A549 (cell line): ENCODE results near the gene TBC1D12. TPM values are rescaled to one million over a fixed set of nuclear protein-coding genes. Genes with fewer than 3 reads are reported as not detected.

Experiments used
- ATAC-seq, 2 experiments: fragments of 200-7000 bp in 1 of 2; fragments of >200 bp in 1 of 2; cut with Nextera tagmentation in 1 of 2; cut with Tn5 transposase in 1 of 2; 3 replicates each; pipeline versions ENCODE4 v1.8.0 to v1.9.1; 2018 to 2020; ENCODE audit warnings: mild to moderate bottlenecking in 1 of 2, moderate library complexity in 1 of 2
- CTCF ChIA-PET: fragments of 300-600 bp; sonication (Branson Sonifier 250); formaldehyde crosslinking; extraction: SDS; loops from one replicate; lab custom pipeline; 2021; ENCODE audit warnings: antibody characterized with exemption, inconsistent platforms; lab: Yijun Ruan, JAX
- POLR2A ChIA-PET: fragments of 350-600 bp; formaldehyde crosslinking; extraction: SDS; loops from one replicate; lab custom pipeline; 2021; ENCODE audit warnings: antibody characterized with exemption, inconsistent platforms; lab: Yijun Ruan, JAX
- DNase-seq, 2 experiments: peaks; one replicate each; pipeline versions ENCODE4 v3.0.0 to v3.0.0-alpha.2; 2011 to 2016; ENCODE audit warnings: low read depth in 1 of 2, low spot score in 1 of 2
- FAIRE-seq: peaks from 2 replicates; lab custom pipeline; 2011; peaks lifted over from hg19 to GRCh38; lab: Jason Lieb, UNC
- H3K27ac ChIP-seq, 2 experiments: fragments of >200 bp; sonication (Bioruptor Twin); formaldehyde crosslinking; 3 replicates each; pipeline ENCODE4 v1.5.1; 2016 to 2017
- H3K4me1 ChIP-seq: fragments of >200 bp; sonication (Bioruptor Twin); formaldehyde crosslinking; 3 replicates; pipeline ENCODE4 v1.6.1; 2016
- H3K4me2 ChIP-seq: fragments of >200 bp; sonication (Bioruptor Twin); formaldehyde crosslinking; 3 replicates; pipeline ENCODE4 v1.6.1; 2016
- H3K4me3 ChIP-seq: fragments of >200 bp; sonication (Bioruptor Twin); formaldehyde crosslinking; 3 replicates; pipeline ENCODE4 v1.5.1; 2016
- H3K9me3 ChIP-seq: fragments of >200 bp; sonication (Bioruptor Twin); formaldehyde crosslinking; 3 replicates; pipeline ENCODE4 v1.6.1; 2016
- ATOH8 ChIP-seq: fragments of 250-450 bp; sonication (Bioruptor Pico); IDR thresholded peaks from 2 replicates; pipeline ENCODE4 v1.5.0; 2020; ENCODE audit warnings: low read depth, mild to moderate bottlenecking, moderate library complexity
- CEBPB ChIP-seq, 2 experiments: fragments of >200 bp in 1 of 2; sonication (Bioruptor Twin) in 1 of 2; formaldehyde crosslinking in 1 of 2; IDR thresholded peaks; 2 replicates each; pipeline ENCODE4 v1.6.1; 2012 to 2016
- CTCF ChIP-seq: fragments of >200 bp; sonication (Bioruptor Twin); formaldehyde crosslinking; IDR thresholded peaks from 3 replicates; pipeline ENCODE4 v1.5.1; 2016
- E2F6 ChIP-seq: IDR thresholded peaks from 2 replicates; pipeline ENCODE4 v1.6.1; 2012; ENCODE audit warnings: low read depth, borderline replicate concordance
- EHF ChIP-seq: fragments of 250-450 bp; sonication (Bioruptor Pico); IDR thresholded peaks from 2 replicates; pipeline ENCODE4 v1.5.0; 2020; ENCODE audit warnings: mild to moderate bottlenecking
- GATA3 ChIP-seq: IDR thresholded peaks from 2 replicates; pipeline ENCODE4 v1.6.1; 2012; ENCODE audit warnings: borderline replicate concordance
- MAZ ChIP-seq: fragments of 150-350 bp; IDR thresholded peaks from 2 replicates; pipeline ENCODE4 v1.6.1; 2014; ENCODE audit warnings: antibody characterized with exemption, low read depth, low read length, borderline replicate concordance
- MYC ChIP-seq: IDR thresholded peaks from 2 replicates; pipeline ENCODE4 v1.6.1; 2012; ENCODE audit warnings: mild to moderate bottlenecking, inconsistent platforms, low read length, improper control_type of control experiment, borderline replicate concordance
- RAD21 ChIP-seq, 2 experiments: fragments of >200 bp in 1 of 2; sonication (Bioruptor Twin) in 1 of 2; formaldehyde crosslinking in 1 of 2; IDR thresholded peaks in 1 of 2; conservative IDR thresholded peaks in 1 of 2; 2 replicates in 1 of 2; 3 replicates in 1 of 2; pipeline ENCODE4 v1.6.1; 2012 to 2018; ENCODE audit warnings: inconsistent platforms in 1 of 2
- RARB ChIP-seq: fragments of 250-450 bp; sonication (Bioruptor Pico); IDR thresholded peaks from 2 replicates; pipeline ENCODE4 v1.8.0; 2021; ENCODE audit warnings: mild to moderate bottlenecking, moderate library complexity
- RFX5 ChIP-seq: fragments of 450-650 bp; IDR thresholded peaks from 2 replicates; pipeline ENCODE4 v1.7.1; 2014; ENCODE audit warnings: antibody characterized with exemption, mild to moderate bottlenecking, moderate library complexity
- WGBS: methylation state at CpG from one replicate; pipeline ENCODE4 v1.1.6; 2017; ENCODE audit errors: missing lambda C conversion rate; 5-methylcytosine and 5-hydroxymethylcytosine counted together
- polyA plus RNA-seq, 4 experiments: library from polyadenylated mRNA; depleted of rRNA in 3 of 4; stranded (reverse); fragments of >200 nt; fragmentation: RNase III in 1 of 4; extraction: RNeasy Plus Mini Kit Qiagen cat#74134 plus additional on column Dnase treatment in 1 of 4; gene quantifications; 2 replicates in 3 of 4; 3 replicates in 1 of 4; pipeline ENCODE4 v1.2.3, GENCODE V29; 2011 to 2017
- TF ChIP-seq, protein P1 (sequence below): fragments of 200-600 bp; sonication (generic); IDR thresholded peaks from 2 replicates; pipeline ENCODE4 v1.6.1; 2016; ENCODE audit warnings: antibody characterized with exemption, mild to moderate bottlenecking, moderate library complexity
- TF ChIP-seq, protein P2 (sequence below): fragments of 250-450 bp; sonication (Bioruptor Pico); IDR thresholded peaks from 2 replicates; pipeline ENCODE4 v1.5.0; 2021; ENCODE audit warnings: mild to moderate bottlenecking, moderate library complexity, borderline replicate concordance

The TBC1D12 gene
- polyA plus RNA-seq, 2 of the 4 experiments (the other 2 are of a cell fraction): 4.4 to 5.7 TPM

DNA sequence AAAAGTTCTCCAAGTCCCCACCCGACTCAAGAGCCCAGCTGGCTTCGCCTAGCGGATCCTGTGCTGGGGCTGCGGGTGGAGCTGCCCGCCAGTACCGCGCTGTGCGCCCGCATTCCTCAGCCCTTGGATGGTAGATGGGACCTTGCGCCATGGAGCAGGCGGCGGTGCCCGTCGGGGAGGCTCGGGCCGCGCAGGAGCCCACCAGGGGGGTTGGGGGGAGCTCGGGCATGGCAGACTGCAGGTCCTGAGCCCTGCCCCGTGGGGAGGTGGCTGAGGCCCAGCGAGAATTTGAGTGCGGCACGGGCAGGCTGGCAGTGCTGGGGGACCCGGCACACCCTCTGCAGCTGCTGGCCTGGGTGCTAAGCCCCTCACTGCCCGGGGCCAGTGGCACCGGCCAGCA is 57.0 kb downstream of the TBC1D12 start:
- ChIA-PET CTCF (interaction anchor here (0.6 to 2.8 kb wide), 4 partner anchors 15 to 89 kb away, joined by 3 to 12 read pairs (median 4); no protein-coding TSS in a partner anchor), POLR2A (no interaction called here)
- Histone ChIP-seq H3K4me1 (no peaks in the 10 kb centered on the region), H3K9me3 (no peaks in the 10 kb centered on the region), H3K27ac (no peak overlapping the region), H3K4me2 (no peak overlapping the region), H3K4me3 (no peak overlapping the region)
- ATAC-seq (no peak), FAIRE-seq (no peak), DNase-seq (no peak)
- no peak for TF ChIP-seq RFX5
- TF ChIP-seq, protein P1, sequence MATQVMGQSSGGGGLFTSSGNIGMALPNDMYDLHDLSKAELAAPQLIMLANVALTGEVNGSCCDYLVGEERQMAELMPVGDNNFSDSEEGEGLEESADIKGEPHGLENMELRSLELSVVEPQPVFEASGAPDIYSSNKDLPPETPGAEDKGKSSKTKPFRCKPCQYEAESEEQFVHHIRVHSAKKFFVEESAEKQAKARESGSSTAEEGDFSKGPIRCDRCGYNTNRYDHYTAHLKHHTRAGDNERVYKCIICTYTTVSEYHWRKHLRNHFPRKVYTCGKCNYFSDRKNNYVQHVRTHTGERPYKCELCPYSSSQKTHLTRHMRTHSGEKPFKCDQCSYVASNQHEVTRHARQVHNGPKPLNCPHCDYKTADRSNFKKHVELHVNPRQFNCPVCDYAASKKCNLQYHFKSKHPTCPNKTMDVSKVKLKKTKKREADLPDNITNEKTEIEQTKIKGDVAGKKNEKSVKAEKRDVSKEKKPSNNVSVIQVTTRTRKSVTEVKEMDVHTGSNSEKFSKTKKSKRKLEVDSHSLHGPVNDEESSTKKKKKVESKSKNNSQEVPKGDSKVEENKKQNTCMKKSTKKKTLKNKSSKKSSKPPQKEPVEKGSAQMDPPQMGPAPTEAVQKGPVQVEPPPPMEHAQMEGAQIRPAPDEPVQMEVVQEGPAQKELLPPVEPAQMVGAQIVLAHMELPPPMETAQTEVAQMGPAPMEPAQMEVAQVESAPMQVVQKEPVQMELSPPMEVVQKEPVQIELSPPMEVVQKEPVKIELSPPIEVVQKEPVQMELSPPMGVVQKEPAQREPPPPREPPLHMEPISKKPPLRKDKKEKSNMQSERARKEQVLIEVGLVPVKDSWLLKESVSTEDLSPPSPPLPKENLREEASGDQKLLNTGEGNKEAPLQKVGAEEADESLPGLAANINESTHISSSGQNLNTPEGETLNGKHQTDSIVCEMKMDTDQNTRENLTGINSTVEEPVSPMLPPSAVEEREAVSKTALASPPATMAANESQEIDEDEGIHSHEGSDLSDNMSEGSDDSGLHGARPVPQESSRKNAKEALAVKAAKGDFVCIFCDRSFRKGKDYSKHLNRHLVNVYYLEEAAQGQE: no peak
- no peak for TF ChIP-seq MYC
- TF ChIP-seq ATOH8: no peak
- TF ChIP-seq, protein P2, sequence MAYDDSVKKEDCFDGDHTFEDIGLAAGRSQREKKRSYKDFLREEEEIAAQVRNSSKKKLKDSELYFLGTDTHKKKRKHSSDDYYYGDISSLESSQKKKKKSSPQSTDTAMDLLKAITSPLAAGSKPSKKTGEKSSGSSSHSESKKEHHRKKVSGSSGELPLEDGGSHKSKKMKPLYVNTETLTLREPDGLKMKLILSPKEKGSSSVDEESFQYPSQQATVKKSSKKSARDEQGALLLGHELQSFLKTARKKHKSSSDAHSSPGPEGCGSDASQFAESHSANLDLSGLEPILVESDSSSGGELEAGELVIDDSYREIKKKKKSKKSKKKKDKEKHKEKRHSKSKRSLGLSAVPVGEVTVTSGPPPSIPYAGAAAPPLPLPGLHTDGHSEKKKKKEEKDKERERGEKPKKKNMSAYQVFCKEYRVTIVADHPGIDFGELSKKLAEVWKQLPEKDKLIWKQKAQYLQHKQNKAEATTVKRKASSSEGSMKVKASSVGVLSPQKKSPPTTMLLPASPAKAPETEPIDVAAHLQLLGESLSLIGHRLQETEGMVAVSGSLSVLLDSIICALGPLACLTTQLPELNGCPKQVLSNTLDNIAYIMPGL (CRISPR knock-in tag): no peak
- TF ChIP-seq GATA3: no peak
- TF ChIP-seq MAZ: no peak
- TF ChIP-seq CTCF: no peak
- no peak for TF ChIP-seq CEBPB (IDR thresholded peaks at IDR 0.05)
- TF ChIP-seq EHF: no peak
- no peak for TF ChIP-seq RAD21 (conservative IDR thresholded peaks at IDR 0.05 in 1 of 2, IDR thresholded peaks at IDR 0.05 in 1 of 2)
- TF ChIP-seq RARB (CRISPR knock-in tag): no peak
- TF ChIP-seq E2F6: no peak
- WGBS: over 99% methylated on average over 17 of the region's 25 CpGs

- no peak for DNase-seq
- Histone ChIP-seq H3K4me2 (no peak overlapping the region), H3K27ac (no peak overlapping the region), H3K4me3 (no peak overlapping the region), H3K9me3 (no peaks in the 10 kb centered on the region), H3K4me1 (no peaks in the 10 kb centered on the region)
- POLR2A ChIA-PET: no interaction called here
- no peak for TF ChIP-seq RFX5
- CTCF ChIA-PET: interaction anchor here (0.9 kb wide), 1 partner anchor 17 kb away, joined by 3 read pairs; no protein-coding TSS in a partner anchor
- no peak for ATAC-seq
- no peak for FAIRE-seq
- 76% methylated on average over 1 of the region's 1 CpG for WGBS
Measured at GRCh38 chr10:94461503-94461902, 59.2 kb downstream of the TBC1D12 start.
